Measurements from ENCODE around the gene VMP1. TPM values are rescaled to one million over a fixed set of nuclear protein-coding genes. Genes with fewer than 3 reads are reported as not detected.
"Not testable (repeated sequence)": the region's sequence is repeated elsewhere in the genome, so short reads cannot be mapped to it uniquely, and the experiment has no call there.

The VMP1 gene
- polyA plus RNA-seq, 4 donors: 95.0 to 113 (median 105) TPM

DNA sequence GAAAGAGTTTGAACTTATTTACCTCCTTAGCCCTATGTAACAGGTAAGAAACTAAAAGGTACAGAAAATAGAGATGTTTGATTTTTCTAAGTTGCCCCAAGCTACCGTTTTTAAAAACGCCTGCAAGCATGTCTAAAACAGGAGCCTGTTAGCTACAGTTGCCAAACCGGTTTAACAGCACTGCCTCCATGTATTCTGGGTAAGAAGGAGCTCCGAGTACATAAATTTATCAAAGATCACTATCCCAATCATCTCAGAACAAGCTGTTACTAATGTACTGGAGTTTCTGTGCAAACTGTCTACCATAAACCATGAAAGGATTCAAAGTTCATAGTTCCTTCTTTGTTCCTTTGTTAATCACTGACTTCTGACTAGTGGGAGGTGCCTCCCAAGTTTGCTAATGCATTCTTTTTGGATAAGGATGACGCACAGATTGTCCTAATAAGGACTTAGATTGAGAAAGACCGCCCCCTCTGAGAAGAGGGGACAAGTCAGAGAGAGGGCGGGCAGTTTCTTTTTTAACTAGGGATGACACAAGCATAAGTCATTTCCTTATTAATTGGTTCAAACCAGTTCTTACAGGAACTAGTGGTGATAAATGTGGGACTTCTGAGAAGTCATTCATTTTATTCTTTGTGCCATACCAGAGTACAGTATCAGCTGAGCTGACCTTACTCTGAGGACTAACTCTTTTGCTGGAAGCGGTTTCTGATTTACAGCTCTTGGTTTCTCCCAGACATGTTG is 130.0 kb downstream of the VMP1 start:
- DNase-seq (ENCODE audit: low read depth in 4 of 4, low spot score in 3 of 4): peak; percentile 75 to 91 (median 89)

DNA sequence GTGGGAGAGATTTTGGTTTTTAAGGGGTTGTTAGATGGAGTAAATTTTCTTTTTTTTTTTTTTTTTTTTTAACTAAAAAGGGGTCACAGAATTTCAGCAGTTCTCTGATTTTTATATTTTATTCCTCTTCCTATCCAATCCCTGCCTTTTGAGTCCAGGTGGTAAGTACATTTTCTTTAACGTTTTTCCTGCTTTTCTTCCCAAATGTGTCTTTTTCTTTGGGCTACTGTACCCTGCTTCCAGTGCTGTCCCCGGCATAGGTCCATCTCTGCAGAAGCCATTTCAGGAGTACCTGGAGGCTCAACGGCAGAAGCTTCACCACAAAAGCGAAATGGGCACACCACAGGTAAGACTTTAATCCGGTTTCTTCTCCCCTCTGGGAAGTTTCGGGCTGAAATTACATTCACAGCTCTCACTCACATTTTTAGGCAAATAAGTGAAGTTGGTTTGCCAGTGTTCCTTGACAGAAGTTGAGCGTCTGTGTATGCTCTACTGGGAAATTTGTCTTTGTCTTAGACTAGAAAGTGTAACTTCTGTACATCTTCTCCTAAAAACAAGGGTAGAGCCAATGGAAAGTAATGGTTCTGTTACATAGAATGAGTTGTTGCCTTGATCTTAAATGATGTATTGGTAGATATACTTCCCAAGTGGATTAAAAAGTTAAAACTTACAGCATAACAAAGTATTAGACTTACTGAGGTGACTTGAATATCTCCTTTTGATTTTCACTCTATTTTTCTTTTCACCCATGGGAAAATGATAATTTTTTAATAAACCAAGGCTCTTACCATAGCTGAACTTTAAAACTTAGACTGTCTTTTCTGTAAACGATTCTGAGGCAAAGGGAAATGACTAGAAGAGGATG is 130.8 kb downstream of the VMP1 start:
- DNase-seq (ENCODE audit: low read depth in 4 of 4, low spot score in 3 of 4): no peak

DNA sequence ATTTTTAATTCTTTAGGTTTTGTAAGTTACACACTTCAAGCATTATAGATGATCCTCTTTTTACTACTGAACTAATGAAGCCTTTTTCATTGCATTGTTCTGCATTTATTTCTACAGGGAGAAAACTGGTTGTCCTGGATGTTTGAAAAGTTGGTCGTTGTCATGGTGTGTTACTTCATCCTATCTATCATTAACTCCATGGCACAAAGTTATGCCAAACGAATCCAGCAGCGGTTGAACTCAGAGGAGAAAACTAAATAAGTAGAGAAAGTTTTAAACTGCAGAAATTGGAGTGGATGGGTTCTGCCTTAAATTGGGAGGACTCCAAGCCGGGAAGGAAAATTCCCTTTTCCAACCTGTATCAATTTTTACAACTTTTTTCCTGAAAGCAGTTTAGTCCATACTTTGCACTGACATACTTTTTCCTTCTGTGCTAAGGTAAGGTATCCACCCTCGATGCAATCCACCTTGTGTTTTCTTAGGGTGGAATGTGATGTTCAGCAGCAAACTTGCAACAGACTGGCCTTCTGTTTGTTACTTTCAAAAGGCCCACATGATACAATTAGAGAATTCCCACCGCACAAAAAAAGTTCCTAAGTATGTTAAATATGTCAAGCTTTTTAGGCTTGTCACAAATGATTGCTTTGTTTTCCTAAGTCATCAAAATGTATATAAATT is 132.3 kb downstream of the VMP1 start:
- DNase-seq (ENCODE audit: low read depth in 4 of 4, low spot score in 3 of 4): no peak

DNA sequence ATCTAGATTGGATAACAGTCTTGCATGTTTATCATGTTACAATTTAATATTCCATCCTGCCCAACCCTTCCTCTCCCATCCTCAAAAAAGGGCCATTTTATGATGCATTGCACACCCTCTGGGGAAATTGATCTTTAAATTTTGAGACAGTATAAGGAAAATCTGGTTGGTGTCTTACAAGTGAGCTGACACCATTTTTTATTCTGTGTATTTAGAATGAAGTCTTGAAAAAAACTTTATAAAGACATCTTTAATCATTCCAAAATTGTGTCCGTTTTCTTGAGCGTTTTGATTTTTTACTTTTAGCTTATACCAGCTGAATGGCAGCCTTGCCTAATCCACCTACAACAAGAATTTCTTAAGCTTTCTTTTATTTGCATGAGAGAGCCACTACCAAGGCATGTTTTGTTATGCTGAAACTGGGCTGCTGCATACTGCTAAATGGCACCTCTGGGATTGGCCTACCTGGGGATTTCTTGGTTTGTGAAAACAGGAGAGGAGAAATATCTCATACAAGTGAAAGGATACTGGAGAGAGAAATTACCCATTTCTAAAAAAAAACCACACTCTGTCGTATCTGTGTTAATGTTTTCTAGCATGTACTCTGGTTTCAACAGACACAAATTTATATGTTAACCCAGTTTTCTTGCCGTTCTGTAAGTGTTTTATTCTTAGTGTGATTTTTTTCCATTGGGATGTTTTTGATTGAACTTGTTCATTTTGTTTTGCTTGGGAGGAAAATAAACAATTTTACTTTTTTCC is 133.1 kb downstream of the VMP1 start:
- no peak for DNase-seq (ENCODE audit: low read depth in 4 of 4, low spot score in 3 of 4)

DNA sequence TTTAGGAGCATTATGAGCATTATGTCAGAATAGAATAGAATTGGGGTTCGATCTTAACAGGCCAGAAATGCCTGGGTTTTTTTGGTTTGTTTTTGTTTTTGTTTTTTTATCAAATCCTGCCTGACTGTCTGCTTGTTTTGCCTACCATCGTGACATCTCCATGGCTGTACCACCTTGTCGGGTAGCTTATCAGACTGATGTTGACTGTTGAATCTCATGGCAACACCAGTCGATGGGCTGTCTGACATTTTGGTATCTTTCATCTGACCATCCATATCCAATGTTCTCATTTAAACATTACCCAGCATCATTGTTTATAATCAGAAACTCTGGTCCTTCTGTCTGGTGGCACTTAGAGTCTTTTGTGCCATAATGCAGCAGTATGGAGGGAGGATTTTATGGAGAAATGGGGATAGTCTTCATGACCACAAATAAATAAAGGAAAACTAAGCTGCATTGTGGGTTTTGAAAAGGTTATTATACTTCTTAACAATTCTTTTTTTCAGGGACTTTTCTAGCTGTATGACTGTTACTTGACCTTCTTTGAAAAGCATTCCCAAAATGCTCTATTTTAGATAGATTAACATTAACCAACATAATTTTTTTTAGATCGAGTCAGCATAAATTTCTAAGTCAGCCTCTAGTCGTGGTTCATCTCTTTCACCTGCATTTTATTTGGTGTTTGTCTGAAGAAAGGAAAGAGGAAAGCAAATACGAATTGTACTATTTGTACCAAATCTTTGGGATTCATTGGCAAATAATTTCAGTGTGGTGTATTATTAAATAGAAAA is 133.8 kb downstream of the VMP1 start:
- DNase-seq (ENCODE audit: low read depth in 4 of 4, low spot score in 3 of 4): not testable (repeated sequence)

DNA sequence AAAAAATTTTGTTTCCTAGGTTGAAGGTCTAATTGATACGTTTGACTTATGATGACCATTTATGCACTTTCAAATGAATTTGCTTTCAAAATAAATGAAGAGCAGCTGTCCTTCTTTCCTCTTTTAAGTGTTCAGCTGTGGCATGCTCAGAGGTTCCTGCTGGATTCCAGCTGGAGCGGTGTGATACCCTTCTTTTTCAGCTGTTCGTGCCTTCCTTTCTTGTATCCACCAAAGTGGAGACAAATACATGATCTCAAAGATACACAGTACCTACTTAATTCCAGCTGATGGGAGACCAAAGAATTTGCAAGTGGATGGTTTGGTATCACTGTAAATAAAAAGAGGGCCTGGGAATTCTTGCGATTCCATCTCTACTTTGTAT is 134.4 kb downstream of the VMP1 start:
- not testable (repeated sequence) for DNase-seq (ENCODE audit: low read depth in 4 of 4, low spot score in 3 of 4)

DNA sequence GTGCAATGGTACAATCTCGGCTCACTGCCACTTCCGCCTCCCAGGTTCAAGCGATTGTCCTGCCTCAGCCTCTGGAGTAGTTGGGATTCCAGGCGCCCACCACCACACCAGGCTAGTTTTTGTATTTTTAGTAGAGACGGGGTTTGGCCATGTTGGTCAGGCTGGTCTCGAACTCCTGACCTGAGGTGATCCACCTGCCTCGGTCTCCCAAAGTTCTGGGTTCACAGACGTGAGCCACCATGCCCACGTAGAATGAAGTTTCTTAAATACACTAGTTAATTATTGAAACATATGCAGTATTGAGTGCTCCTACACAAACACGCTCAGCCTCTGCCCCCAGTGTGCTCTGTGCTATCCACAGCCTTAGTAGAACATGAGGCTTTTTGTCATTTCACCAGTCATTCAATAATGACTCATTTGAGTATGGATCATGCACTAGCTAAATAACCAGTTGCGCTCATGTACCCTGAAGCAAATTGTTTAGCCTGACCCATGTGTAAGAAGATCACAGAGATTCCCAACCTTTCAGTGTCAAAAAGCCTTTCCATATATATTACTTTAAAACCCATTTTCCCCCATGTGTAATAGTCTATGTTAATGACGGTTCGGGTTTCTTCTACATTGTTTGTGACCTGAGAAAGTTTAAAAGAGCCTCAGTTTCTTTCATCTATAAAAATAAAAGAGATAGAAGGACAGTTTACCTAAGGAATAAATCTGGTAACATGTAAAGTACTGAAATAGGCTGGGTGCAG is 135.6 kb downstream of the VMP1 start:
- DNase-seq (ENCODE audit: low read depth in 4 of 4, low spot score in 3 of 4): no peak

DNA sequence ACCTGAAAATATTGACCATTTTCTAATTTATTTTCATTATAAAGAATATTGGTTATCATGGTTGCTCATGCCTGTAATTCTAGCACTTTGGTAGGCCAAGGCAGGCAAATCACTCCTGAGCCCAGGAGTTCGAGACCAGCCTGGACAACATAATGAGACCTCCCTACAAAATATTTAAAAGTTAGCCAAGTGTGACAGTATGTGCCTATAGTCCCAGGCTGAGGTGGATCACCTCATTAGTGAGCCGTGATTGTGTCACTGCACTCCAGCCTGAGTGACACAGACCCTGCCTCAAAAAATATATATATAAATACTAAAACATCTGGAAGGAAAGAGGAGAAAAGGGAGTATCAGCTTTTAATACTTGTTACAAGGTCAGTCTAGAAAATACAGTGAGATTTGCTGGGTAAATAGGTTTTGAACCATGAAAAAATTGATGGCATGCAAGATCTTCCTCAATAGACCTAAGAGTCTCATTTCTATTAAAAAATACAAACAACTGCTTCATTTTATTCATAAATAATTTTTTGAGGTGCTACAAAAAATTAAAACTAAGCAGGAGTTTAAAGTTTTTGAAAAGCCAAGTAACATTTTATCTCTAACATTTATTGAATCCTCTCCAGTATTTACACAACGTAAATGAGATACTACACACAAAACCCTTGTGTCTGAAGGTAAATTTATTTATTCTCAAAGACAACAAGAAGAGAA is 137.6 kb downstream of the VMP1 start:
- no peak for DNase-seq (ENCODE audit: low read depth in 4 of 4, low spot score in 3 of 4)

DNA sequence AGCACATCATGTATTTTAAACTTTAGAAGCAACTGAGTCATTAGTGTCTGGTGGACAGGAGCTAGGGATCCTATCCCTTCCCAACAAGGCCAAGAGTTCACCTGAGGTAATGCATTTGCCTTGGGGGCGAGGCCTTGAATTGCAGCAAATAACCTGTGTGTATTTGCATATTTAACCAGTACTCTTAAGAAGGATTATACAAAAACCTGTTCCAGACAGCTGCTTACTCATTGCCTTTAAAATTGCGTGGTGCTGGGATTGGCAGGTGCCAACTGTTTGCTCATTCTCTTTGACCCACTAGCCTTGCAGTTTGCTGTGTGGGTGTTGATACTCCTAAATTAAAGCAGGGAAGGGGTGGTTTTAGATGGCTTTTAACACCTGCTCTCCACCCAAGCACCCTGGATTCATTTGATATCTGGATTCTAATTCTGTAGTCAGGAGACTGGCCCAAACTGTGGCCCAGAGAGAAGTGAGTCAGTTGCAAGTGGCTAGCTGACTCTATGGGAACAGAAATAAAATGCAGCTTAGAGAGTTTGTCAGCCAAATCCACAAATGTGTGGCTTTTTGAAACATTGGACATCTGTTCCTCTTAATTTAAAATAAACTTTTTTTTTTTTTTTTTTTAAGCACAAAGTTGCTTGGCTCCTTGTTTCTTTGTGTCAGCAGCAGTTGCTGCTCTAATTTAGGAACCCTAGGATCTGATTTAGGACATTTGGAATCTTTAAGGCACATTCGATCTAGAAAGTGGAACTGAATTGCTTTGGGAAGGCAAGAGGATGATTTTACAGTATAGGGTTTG is 138.3 kb downstream of the VMP1 start:
- no peak for DNase-seq (ENCODE audit: low read depth in 4 of 4, low spot score in 3 of 4)

DNA sequence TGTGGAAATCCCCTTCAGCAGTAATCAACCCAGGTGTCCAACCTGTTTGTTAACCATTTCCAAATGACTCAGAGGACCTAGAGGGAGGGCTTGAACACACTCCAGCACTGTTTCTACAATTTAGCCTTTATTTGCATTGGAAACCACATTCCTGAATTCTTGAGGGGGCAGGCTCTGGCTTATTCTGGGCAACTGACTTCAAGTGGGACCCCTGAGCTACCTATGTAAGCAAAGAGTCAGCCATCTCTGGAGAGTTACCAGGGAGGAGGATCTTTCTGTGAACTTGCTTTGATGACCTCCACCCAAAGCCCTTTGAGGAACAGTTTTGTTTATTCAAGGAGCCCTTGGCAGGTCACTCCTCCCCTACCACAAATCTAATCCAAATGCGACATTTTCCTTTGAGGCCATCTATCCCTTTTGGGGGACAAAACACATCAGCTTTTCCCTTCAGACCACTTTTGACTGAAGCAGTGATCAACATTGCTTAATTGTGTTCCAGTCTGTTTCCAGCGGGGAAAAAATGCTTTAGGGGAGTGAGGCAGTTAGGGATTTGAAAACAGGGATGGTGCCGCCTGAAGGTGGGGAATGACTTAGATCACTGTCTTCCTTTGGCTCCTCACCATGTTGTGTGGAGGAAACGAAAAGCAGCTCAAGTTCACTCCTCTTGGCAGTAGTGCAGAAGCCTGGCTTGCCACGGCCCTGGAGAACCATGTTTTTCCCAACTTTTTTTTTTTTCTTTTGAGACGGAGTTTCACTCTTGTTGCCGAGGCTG is 139.1 kb downstream of the VMP1 start:
- no peak for DNase-seq (ENCODE audit: low read depth in 4 of 4, low spot score in 3 of 4)

DNA sequence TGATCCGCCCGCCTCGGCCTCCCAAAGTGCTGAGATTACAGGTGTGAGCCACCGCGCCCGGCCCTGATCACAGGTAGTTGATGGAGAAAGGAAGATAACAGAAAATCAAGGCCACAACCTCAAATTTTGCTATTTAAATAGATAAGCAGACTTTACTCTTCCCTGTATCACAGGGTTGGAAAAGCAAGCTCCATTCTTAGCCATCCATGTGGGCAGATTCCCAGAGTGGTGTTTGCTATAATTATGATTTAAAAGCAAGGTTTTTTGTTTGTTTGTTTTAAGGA is 140.9 kb downstream of the VMP1 start:
- DNase-seq (ENCODE audit: low read depth in 4 of 4, low spot score in 3 of 4): no peak

DNA sequence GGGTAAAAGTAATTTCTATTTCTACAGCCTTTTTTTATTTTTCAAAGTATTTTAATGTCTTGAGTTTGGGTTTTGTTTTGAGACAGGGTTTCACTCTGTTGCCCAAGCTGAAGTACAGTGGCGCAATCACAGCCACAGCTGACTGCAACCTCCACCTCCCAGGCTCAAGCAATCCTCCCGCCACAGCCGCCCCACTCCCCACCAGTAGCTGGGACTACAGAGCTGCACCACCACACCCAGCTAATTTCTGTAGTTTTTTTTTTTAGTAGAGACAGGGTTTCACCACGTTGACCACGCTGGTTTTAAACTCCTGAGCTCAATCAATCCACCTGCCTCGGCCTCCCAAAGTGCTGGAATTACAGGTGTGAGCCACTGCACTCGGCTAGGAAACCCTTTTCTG is 141.3 kb downstream of the VMP1 start:
- DNase-seq (ENCODE audit: low read depth in 4 of 4, low spot score in 3 of 4): no peak

DNA sequence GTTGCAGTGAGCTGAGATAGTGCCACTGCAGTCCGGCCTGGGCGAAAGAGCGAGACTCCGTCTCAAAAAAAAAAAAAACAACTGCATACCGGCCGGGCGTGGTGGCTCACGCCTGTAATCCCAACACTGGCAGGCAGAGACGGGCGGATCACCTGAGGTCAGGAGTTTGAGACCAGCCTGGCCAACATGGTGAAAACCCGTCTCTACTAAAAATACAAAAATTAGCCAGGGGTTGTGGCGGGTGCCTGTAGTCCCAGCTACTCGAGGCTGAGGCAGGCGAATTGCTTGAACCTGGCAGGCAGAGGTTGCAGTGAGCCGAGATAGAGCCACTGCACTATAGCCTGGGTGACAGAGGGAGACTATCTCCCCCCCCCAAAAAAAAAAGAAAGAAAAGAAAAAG is 142.9 kb downstream of the VMP1 start:
- DNase-seq (ENCODE audit: low read depth in 4 of 4, low spot score in 3 of 4): not testable (repeated sequence)

DNA sequence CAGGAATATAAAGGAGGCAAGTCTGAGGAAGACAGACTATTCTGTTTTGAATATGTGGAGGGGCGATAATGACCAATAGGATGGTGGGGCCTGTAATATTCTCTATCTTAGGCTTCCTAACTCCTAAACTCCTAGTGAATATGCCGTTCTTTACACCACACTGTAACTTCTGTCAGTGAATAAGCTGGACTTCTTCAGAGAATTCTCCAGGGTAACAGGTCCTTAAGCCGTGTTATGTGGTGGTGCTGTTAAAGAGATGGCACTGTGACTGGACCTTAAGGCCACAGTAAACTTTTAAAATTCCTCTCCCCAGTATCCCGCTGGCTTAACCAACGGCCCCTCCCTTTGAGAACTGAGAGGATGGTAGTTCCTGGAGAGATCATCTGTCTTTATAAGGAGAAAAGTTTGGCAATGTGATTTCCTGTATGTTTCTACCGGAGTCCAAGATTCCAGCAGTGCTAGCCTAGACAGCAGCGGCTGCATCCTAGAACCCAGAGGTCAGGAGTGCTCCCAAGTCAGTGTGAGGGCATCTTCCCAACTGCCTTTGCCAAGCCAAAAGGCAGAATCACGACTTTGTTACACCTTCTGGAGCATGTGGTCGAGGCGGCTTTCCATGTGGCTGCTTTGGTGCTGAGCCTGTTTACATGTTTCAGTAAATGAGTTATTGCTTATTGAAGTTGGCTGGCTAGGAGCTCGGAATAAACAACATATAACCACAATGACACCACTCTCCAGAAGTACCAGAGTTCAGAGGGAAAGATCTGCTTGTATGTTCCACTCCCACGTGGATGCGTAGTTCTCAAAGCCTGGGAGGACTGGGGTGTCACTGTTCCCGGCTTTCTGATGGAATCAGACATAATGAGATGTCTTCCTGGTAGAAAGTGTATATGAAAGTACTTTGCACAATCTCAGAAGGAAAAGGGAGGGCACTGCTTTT is 144.3 kb downstream of the VMP1 start:
- no peak for DNase-seq (ENCODE audit: low read depth in 4 of 4, low spot score in 3 of 4)

DNA sequence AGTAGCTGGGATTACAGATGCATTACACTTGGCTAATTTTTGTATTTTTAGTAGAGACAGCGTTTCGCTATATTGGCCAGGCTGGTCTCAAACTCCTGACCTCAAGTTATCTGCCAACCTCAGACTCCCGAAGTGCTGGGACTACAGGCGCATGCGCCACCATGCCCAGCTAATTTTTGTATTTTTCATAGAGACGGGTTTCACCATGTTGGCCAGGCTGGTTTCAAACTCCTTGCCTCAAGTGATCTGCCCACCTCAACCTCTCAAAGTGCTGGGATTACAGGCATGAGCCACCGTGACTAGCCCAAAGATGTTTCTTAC is 145.4 kb downstream of the VMP1 start:
- not testable (repeated sequence) for DNase-seq (ENCODE audit: low read depth in 4 of 4, low spot score in 3 of 4)

All from right renal pelvis (tissue), 4 donors.